Iris pigment epithelial cell (primary cell): ENCODE results near the gene DMBX1.
A peak's percentile ranks its signal among the peaks of the same experiment; 100 is the strongest.

Source experiments
- DNase-seq: peaks from one replicate; pipeline ENCODE4 v3.0.0-alpha.2; 2011; ENCODE audit warnings: low read depth

Gene DMBX1

GRCh38 chr1:46483589-46483988, 6.0 kb upstream of the DMBX1 start:
- DNase-seq: no peak

- DNase-seq: no peak
These were observed 4.7 kb upstream of the DMBX1 start for GRCh38 chr1:46484783-46485490.

GRCh38 chr1:46485564-46486431, 3.8 kb upstream of the DMBX1 start:
- no peak for DNase-seq

GRCh38 chr1:46486432-46487015, 3.1 kb upstream of the DMBX1 start:
- no peak for DNase-seq

GRCh38 chr1:46487818-46488218, 1.8 kb upstream of the DMBX1 start:
- peak; percentile 10 for DNase-seq

GRCh38 chr1:46488343-46489168, 1.1 kb upstream of the DMBX1 start:
- peak; percentile 9 for DNase-seq

- no peak for DNase-seq
These were observed 433 bp upstream of the DMBX1 start for GRCh38 chr1:46489169-46489637.

GRCh38 chr1:46490406-46490655, 695 bp downstream of the DMBX1 start:
- no peak for DNase-seq

GRCh38 chr1:46490656-46491442, 1.2 kb downstream of the DMBX1 start:
- DNase-seq: no peak

GRCh38 chr1:46491443-46492268, 2.0 kb downstream of the DMBX1 start:
- no peak for DNase-seq

GRCh38 chr1:46492269-46492853, 2.7 kb downstream of the DMBX1 start:
- DNase-seq: no peak

GRCh38 chr1:46492871-46493270, 3.2 kb downstream of the DMBX1 start:
- DNase-seq: no peak

GRCh38 chr1:46493316-46494032, 3.8 kb downstream of the DMBX1 start:
- no peak for DNase-seq

GRCh38 chr1:46494910-46495309, 5.3 kb downstream of the DMBX1 start:
- DNase-seq: no peak

- no peak for DNase-seq
These were observed 6.1 kb downstream of the DMBX1 start for GRCh38 chr1:46495778-46496177.

GRCh38 chr1:46496505-46496904, 6.9 kb downstream of the DMBX1 start:
- no peak for DNase-seq

GRCh38 chr1:46497020-46497419, 7.4 kb downstream of the DMBX1 start:
- no peak for DNase-seq

GRCh38 chr1:46497665-46498064, 8.0 kb downstream of the DMBX1 start:
- no peak for DNase-seq

- DNase-seq: no peak
These were observed 11.9 kb downstream of the DMBX1 start for GRCh38 chr1:46501528-46501927.

GRCh38 chr1:46503421-46503820, 13.8 kb downstream of the DMBX1 start:
- no peak for DNase-seq
